ENCODE measurements around the gene B4GALNT4.
"Not testable (repeated sequence)": the region's sequence is repeated elsewhere in the genome, so short reads cannot be mapped to it uniquely, and the experiment has no call there.

- not testable (repeated sequence) for TF ChIP-seq EZH2 (IDR thresholded peaks at IDR 0.05; ENCODE audit: insufficient read depth, poor library complexity, severe bottlenecking); EZH2phosphoT487 (IDR thresholded peaks at IDR 0.05; ENCODE audit: insufficient read depth, low read depth)
These were observed 41.4 kb downstream of the B4GALNT4 start for GRCh38 chr11:410711-411110.
